ENCODE results near the gene PTPRQ.

The PTPRQ gene

GRCh38 chr12:80404629-80405028 is 39.4 kb upstream of the PTPRQ start (continued):
- TF ChIP-seq WT1 (tag by site-specific recombination; IDR thresholded peaks at IDR 0.05) (no peak), ZNF600 (tag by site-specific recombination; IDR thresholded peaks at IDR 0.05) (no peak), GLIS1 (tag by site-specific recombination; IDR thresholded peaks at IDR 0.05) (no peak)

GRCh38 chr12:80406253-80406652 is 37.8 kb upstream of the PTPRQ start:
- Histone ChIP-seq H3K4me3 (ENCODE audit: low read depth, low read length) (no peak overlapping the region), H3K9me3 (ENCODE audit: control insufficient read depth, insufficient read depth, low read depth, low read length) (no peaks in the 10 kb centered on the region), H3K27ac (ENCODE audit: extremely low read depth, low read depth, low read length) (no peak overlapping the region), H3K4me1 (ENCODE audit: control insufficient read depth, insufficient read depth, low read length) (no peaks in the 10 kb centered on the region), H3K36me3 (ENCODE audit: control insufficient read depth in 2 of 2, insufficient read depth in 1 of 2, low read length in 2 of 2) (no peaks in the 10 kb centered on the region)
- ChIA-PET POLR2A (no interaction called here), CTCF (no interaction called here)
- TF ChIP-seq YY1 (tag by site-specific recombination; IDR thresholded peaks at IDR 0.05) (no peak), ZBTB26 (tag by site-specific recombination; optimal IDR thresholded peaks at IDR 0.05) (no peak), ZBTB7A (tag by site-specific recombination; IDR thresholded peaks at IDR 0.05; ENCODE audit: low read depth) (no peak), ZNF707 (tag by site-specific recombination; IDR thresholded peaks at IDR 0.05) (no peak), ZNF292 (tag by site-specific recombination; IDR thresholded peaks at IDR 0.05; ENCODE audit: borderline replicate concordance, low read depth) (no peak)

- CTCF ChIA-PET: no interaction called here
- no peaks in the 10 kb centered on the region for H3K9me3 ChIP-seq (ENCODE audit: control insufficient read depth, insufficient read depth, low read depth, low read length)
- no peaks in the 10 kb centered on the region for H3K4me1 ChIP-seq (ENCODE audit: control insufficient read depth, insufficient read depth, low read length)
- no peak overlapping the region for H3K27ac ChIP-seq (ENCODE audit: extremely low read depth, low read depth, low read length)
- TF ChIP-seq PRDM6 (tag by site-specific recombination; IDR thresholded peaks at IDR 0.05) (no peak), ZNF571 (tag by site-specific recombination; IDR thresholded peaks at IDR 0.05) (no peak), PRDM4 (tag by site-specific recombination; IDR thresholded peaks at IDR 0.05) (no peak), ZNF169 (tag by site-specific recombination; IDR thresholded peaks at IDR 0.05) (no peak), ZNF777 (tag by site-specific recombination; IDR thresholded peaks at IDR 0.05; ENCODE audit: borderline replicate concordance) (no peak), ZNF837 (tag by site-specific recombination; IDR thresholded peaks at IDR 0.05) (no peak), ZNF555 (tag by site-specific recombination; conservative IDR thresholded peaks at IDR 0.05) (no peak), BCL11A (tag by site-specific recombination; IDR thresholded peaks at IDR 0.05; ENCODE audit: low read depth) (no peak), ZNF580 (tag by site-specific recombination; IDR thresholded peaks at IDR 0.05) (no peak), ZSCAN16 (tag by site-specific recombination; IDR thresholded peaks at IDR 0.05) (no peak), ZNF596 (tag by site-specific recombination; IDR thresholded peaks at IDR 0.05) (no peak), REST (tag by site-specific recombination; IDR thresholded peaks at IDR 0.05) (no peak), ZNF174 (tag by site-specific recombination; IDR thresholded peaks at IDR 0.05) (no peak), GFI1B (tag by site-specific recombination; IDR thresholded peaks at IDR 0.05) (no peak)
- POLR2A ChIA-PET: no interaction called here
- H3K36me3 ChIP-seq (ENCODE audit: control insufficient read depth in 2 of 2, insufficient read depth in 1 of 2, low read length in 2 of 2): no peaks in the 10 kb centered on the region
- H3K4me3 ChIP-seq (ENCODE audit: low read depth, low read length): no peak overlapping the region
Observed at GRCh38 chr12:80411787-80412186, 32.2 kb upstream of the PTPRQ start.

All from HEK293 (cell line).